AG04449 (cell line): Measurements from ENCODE around the gene ITM2C.

Source experiments
- CTCF ChIA-PET: fragments of 350-600 bp; formaldehyde crosslinking; extraction: SDS; loops from one replicate; lab custom pipeline; 2021; ENCODE audit warnings: antibody characterized with exemption; lab: Yijun Ruan, JAX
- POLR2A ChIA-PET: fragments of 400-600, 350-600 bp; formaldehyde crosslinking; extraction: SDS; loops from one replicate; lab custom pipeline; 2020; ENCODE audit warnings: antibody characterized with exemption, inconsistent platforms; lab: Yijun Ruan, JAX
- DNase-seq: peaks from one replicate; pipeline ENCODE4 v3.0.0-alpha.2; 2010; ENCODE audit warnings: low read depth, low spot score
- H3K4me3 ChIP-seq: 2 replicates; pipeline ENCODE4 v1.5.1; 2011; ENCODE audit warnings: low read depth, mild to moderate bottlenecking, control low read depth, low read length
- CTCF ChIP-seq: IDR thresholded peaks from one replicate; pipeline ENCODE4 v1.5.1; 2011; ENCODE audit warnings: mild to moderate bottlenecking, moderate library complexity, low read length, control low read depth, inconsistent platforms; ENCODE audit not compliant: insufficient read depth; ENCODE audit errors: missing control alignments

The ITM2C gene

GRCh38 chr2:230869914-230870543, 5.3 kb downstream of the ITM2C start:
- TF ChIP-seq CTCF: no peak
- ChIA-PET POLR2A (interaction anchor here (0.5 kb wide), 1 partner anchor 328 kb away, joined by 3 read pairs; no protein-coding TSS in a partner anchor), CTCF (interaction anchor here (1.0 to 2.3 kb wide), 3 partner anchors 8 to 186 kb away, joined by 3 to 8 read pairs (median 3); no protein-coding TSS in a partner anchor)
- no peak overlapping the region for H3K4me3 ChIP-seq
- DNase-seq: no peak

- H3K4me3 ChIP-seq: no peak overlapping the region
- no peak for DNase-seq
- CTCF ChIA-PET: interaction anchor here (0.6 to 2.0 kb wide), 2 partner anchors 22 to 74 kb away, joined by 3 to 7 read pairs; no protein-coding TSS in a partner anchor
- POLR2A ChIA-PET: interaction anchor here (0.5 kb wide), 1 partner anchor 327 kb away, joined by 3 read pairs; no protein-coding TSS in a partner anchor
- TF ChIP-seq CTCF: no peak
These were observed 6.0 kb downstream of the ITM2C start for GRCh38 chr2:230870544-230871360.

- CTCF ChIA-PET: interaction anchor here (0.6 to 2.0 kb wide), 3 partner anchors 23 to 74 kb away, joined by 3 to 7 read pairs (median 4); no protein-coding TSS in a partner anchor
- POLR2A ChIA-PET: interaction anchor here (0.6 kb wide), 1 partner anchor 583 kb away, joined by 3 read pairs; no protein-coding TSS in a partner anchor
- H3K4me3 ChIP-seq: no peak overlapping the region
- no peak for DNase-seq
- no peak for TF ChIP-seq CTCF
These were observed 6.8 kb downstream of the ITM2C start for GRCh38 chr2:230871361-230872150.

GRCh38 chr2:230872151-230872967, 7.6 kb downstream of the ITM2C start:
- no peak overlapping the region for H3K4me3 ChIP-seq

More at GRCh38 chr2:230872151-230872967, 7.6 kb downstream of the ITM2C start:
- no peak for DNase-seq
- no peak for TF ChIP-seq CTCF
- POLR2A ChIA-PET: interaction anchor here (0.6 kb wide), 1 partner anchor 582 kb away, joined by 3 read pairs; no protein-coding TSS in a partner anchor
- CTCF ChIA-PET: interaction anchor here (1.4 to 2.0 kb wide), 2 partner anchors 24 to 48 kb away, joined by 4 to 7 read pairs; no protein-coding TSS in a partner anchor
